ENCODE measurements around the gene SNRK.

SNRK gene

DNA sequence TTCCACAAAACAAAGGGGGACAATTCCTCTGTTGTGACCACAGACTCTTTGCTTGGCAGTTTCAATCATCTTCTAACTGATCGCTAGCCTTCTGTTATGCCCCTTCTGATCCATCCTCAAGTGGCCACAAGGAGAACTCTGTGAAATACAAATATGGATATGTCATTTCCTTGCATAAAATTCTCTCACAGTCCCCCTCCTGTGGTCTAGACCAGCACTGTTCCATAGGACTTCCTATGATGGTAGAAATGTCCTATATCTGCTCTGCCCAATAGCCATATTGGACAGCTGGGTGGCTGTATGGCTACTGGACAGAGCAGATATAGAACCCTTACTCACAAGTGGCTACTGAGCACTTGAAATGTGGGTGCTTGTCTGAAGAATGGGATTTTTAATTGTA is 25.9 kb upstream of the SNRK start:
- no peak overlapping the region for H4K8ac ChIP-seq (ENCODE audit: low read length)
- no peaks in the 10 kb centered on the region for H3K79me1 ChIP-seq (replicated peaks; ENCODE audit: low read length, poor library complexity, severe bottlenecking)
- H3K36me3 ChIP-seq (ENCODE audit: control insufficient read depth in 1 of 2, insufficient read depth in 2 of 2, low read depth in 1 of 2, low read length in 2 of 2): no peaks in the 10 kb centered on the region
- WGBS: 100% methylated on average over 1 of the region's 1 CpG
- no peak overlapping the region for H3K9ac ChIP-seq (ENCODE audit: low read length)
- no peak overlapping the region for H3K23ac ChIP-seq (ENCODE audit: low read length in 2 of 2)
- H3K9me3 ChIP-seq (ENCODE audit: control insufficient read depth, low read length): no peaks in the 10 kb centered on the region
- H3K4me2 ChIP-seq (ENCODE audit: low read length, poor library complexity, severe bottlenecking): no peak overlapping the region
- no peak overlapping the region for H4K91ac ChIP-seq (ENCODE audit: low read length)
- no peaks in the 10 kb centered on the region for H3K4me1 ChIP-seq (ENCODE audit: control insufficient read depth, insufficient read depth, low read depth, low read length)
- H2BK120ac ChIP-seq (ENCODE audit: low read depth, low read length): no peak overlapping the region
- H3K18ac ChIP-seq (ENCODE audit: low read depth in 1 of 2, low read length in 2 of 2): no peak overlapping the region
- H2BK12ac ChIP-seq (ENCODE audit: low read length in 2 of 2): no peak overlapping the region
- no peak overlapping the region for H2AK5ac ChIP-seq (ENCODE audit: low read length, severe bottlenecking)
- H2AFZ ChIP-seq (ENCODE audit: low read depth, low read length): no peak overlapping the region
- peak; percentile 1 for DNase-seq
- no peak overlapping the region for H3K14ac ChIP-seq (ENCODE audit: low read length in 2 of 2)
- H2BK5ac ChIP-seq (ENCODE audit: low read depth, low read length, poor library complexity, severe bottlenecking): no peak overlapping the region
- H3K27ac ChIP-seq (ENCODE audit: low read length, poor library complexity, severe bottlenecking): no peak overlapping the region
- H3K27me3 ChIP-seq (ENCODE audit: control insufficient read depth in 1 of 2, insufficient read depth in 1 of 2, low read length in 2 of 2): peaks cover 25 to 43% of the 10 kb centered on the region in 2 experiments
- no peak overlapping the region for H3K4me3 ChIP-seq (ENCODE audit: insufficient read depth in 1 of 2, low read depth in 1 of 2, low read length in 2 of 2)
- H3K4ac ChIP-seq (ENCODE audit: low read depth in 1 of 2, low read length in 2 of 2): no peak overlapping the region
- H2BK15ac ChIP-seq (ENCODE audit: low read depth, poor library complexity, severe bottlenecking): no peak overlapping the region

DNA sequence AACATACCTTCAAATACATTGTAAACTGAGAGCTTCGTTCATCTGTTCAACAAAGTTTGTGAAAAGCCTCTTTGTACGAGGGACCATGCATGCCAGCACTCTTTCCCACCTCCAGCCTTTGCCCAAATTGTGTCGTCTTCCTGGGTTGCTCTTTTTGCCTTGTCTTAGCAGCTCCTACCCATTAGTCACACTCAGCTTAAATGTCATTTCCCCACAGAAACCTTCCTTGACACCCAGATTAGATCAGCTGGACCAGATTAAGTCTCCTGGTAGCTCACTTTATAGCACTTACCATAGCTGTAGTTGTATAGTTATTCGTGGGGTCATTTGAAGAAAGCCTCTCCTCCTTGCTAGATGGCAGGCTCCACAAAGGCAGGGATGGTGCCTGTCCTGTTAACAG is 24.1 kb upstream of the SNRK start:
- Histone ChIP-seq H4K91ac (ENCODE audit: low read length) (no peak overlapping the region), H2BK15ac (ENCODE audit: low read depth, poor library complexity, severe bottlenecking) (no peak overlapping the region), H2AK5ac (ENCODE audit: low read length, severe bottlenecking) (no peak overlapping the region), H3K9ac (ENCODE audit: low read length) (no peak overlapping the region), H3K4me1 (ENCODE audit: control insufficient read depth, insufficient read depth, low read depth, low read length) (no peaks in the 10 kb centered on the region), H2BK5ac (ENCODE audit: low read depth, low read length, poor library complexity, severe bottlenecking) (no peak overlapping the region), H3K4ac (ENCODE audit: low read depth in 1 of 2, low read length in 2 of 2) (no peak overlapping the region), H2BK120ac (ENCODE audit: low read depth, low read length) (no peak overlapping the region), H3K23ac (ENCODE audit: low read length in 2 of 2) (no peak overlapping the region), H2AFZ (ENCODE audit: low read depth, low read length) (no peak overlapping the region), H3K27ac (ENCODE audit: low read length, poor library complexity, severe bottlenecking) (no peak overlapping the region), H3K36me3 (ENCODE audit: control insufficient read depth in 1 of 2, insufficient read depth in 2 of 2, low read depth in 1 of 2, low read length in 2 of 2) (no peaks in the 10 kb centered on the region), H3K4me2 (ENCODE audit: low read length, poor library complexity, severe bottlenecking) (no peak overlapping the region), H3K27me3 (ENCODE audit: control insufficient read depth in 1 of 2, insufficient read depth in 1 of 2, low read length in 2 of 2) (peaks cover 17 to 31% of the 10 kb centered on the region in 2 experiments), H3K79me1 (replicated peaks; ENCODE audit: low read length, poor library complexity, severe bottlenecking) (no peaks in the 10 kb centered on the region), H3K18ac (ENCODE audit: low read depth in 1 of 2, low read length in 2 of 2) (no peak overlapping the region), H4K8ac (ENCODE audit: low read length) (no peak overlapping the region), H3K14ac (ENCODE audit: low read length in 2 of 2) (no peak overlapping the region), H2BK12ac (ENCODE audit: low read length in 2 of 2) (no peak overlapping the region), H3K4me3 (ENCODE audit: insufficient read depth in 1 of 2, low read depth in 1 of 2, low read length in 2 of 2) (no peak overlapping the region), H3K9me3 (ENCODE audit: control insufficient read depth, low read length) (no peaks in the 10 kb centered on the region)
- no peak for DNase-seq
- WGBS: 76% methylated on average over 3 of the region's 4 CpGs

DNA sequence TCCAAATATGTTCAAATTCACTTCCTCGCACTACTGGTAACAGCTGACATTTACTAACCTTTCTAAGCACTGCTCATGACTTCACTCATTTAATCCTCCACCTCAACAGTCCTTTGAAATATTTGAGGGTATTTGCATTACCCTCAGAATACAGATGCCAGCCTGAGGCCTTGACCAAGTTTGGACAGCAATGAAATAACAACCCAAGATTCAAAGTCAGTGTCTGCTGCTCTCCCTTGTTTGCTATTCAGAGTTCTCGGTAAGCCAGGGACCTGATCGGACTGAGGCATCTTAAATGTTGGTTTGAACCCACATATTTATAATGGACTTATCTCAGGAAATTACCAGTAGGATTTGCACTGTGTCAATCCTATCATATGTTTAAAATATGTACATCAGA is 19.9 kb upstream of the SNRK start:
- no peak overlapping the region for H3K23ac ChIP-seq (ENCODE audit: low read length in 2 of 2)
- H2BK5ac ChIP-seq (ENCODE audit: low read depth, low read length, poor library complexity, severe bottlenecking): no peak overlapping the region
- H3K79me1 ChIP-seq (replicated peaks; ENCODE audit: low read length, poor library complexity, severe bottlenecking): no peaks in the 10 kb centered on the region
- DNase-seq: no peak
- no peaks in the 10 kb centered on the region for H3K9me3 ChIP-seq (ENCODE audit: control insufficient read depth, low read length)
- no peak overlapping the region for H3K4ac ChIP-seq (ENCODE audit: low read depth in 1 of 2, low read length in 2 of 2)
- 3% methylated on average over 1 of the region's 3 CpGs for WGBS
- no peak overlapping the region for H3K18ac ChIP-seq (ENCODE audit: low read depth in 1 of 2, low read length in 2 of 2)
- H3K4me1 ChIP-seq (ENCODE audit: control insufficient read depth, insufficient read depth, low read depth, low read length): no peaks in the 10 kb centered on the region
- no peak overlapping the region for H2AK5ac ChIP-seq (ENCODE audit: low read length, severe bottlenecking)
- peaks cover 8 to 15% of the 10 kb centered on the region in 2 experiments for H3K27me3 ChIP-seq (ENCODE audit: control insufficient read depth in 1 of 2, insufficient read depth in 1 of 2, low read length in 2 of 2)
- H4K91ac ChIP-seq (ENCODE audit: low read length): no peak overlapping the region
- H4K8ac ChIP-seq (ENCODE audit: low read length): no peak overlapping the region
- no peak overlapping the region for H2BK15ac ChIP-seq (ENCODE audit: low read depth, poor library complexity, severe bottlenecking)
- H3K27ac ChIP-seq (ENCODE audit: low read length, poor library complexity, severe bottlenecking): no peak overlapping the region
- H2BK120ac ChIP-seq (ENCODE audit: low read depth, low read length): no peak overlapping the region
- no peak overlapping the region for H3K4me2 ChIP-seq (ENCODE audit: low read length, poor library complexity, severe bottlenecking)
- no peak overlapping the region for H3K4me3 ChIP-seq (ENCODE audit: insufficient read depth in 1 of 2, low read depth in 1 of 2, low read length in 2 of 2)
- no peak overlapping the region for H2AFZ ChIP-seq (ENCODE audit: low read depth, low read length)
- no peak overlapping the region for H2BK12ac ChIP-seq (ENCODE audit: low read length in 2 of 2)
- no peak overlapping the region for H3K14ac ChIP-seq (ENCODE audit: low read length in 2 of 2)
- H3K36me3 ChIP-seq (ENCODE audit: control insufficient read depth in 1 of 2, insufficient read depth in 2 of 2, low read depth in 1 of 2, low read length in 2 of 2): no peaks in the 10 kb centered on the region
- no peak overlapping the region for H3K9ac ChIP-seq (ENCODE audit: low read length)

DNA sequence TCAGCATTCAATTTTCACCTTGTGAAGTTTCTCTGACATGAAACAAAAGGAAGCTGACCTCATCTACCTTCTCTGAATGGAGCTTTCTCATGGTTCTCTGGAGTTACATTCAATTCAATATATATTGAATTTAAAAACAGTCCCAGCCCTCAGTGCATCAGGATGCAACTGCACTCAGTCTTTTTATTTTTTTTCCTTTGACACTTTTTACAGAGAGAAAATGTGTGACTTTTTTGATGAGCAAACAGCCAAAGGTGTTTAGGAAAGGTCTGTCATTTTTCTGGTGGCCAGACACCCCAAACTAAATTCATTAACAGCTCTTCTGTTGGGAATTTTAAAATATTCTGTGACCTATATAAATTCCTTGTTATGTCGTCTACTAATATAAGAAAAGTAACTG is 19.3 kb upstream of the SNRK start:
- no peak overlapping the region for H3K4me2 ChIP-seq (ENCODE audit: low read length, poor library complexity, severe bottlenecking)
- H2BK12ac ChIP-seq (ENCODE audit: low read length in 2 of 2): no peak overlapping the region
- no peak overlapping the region for H3K4me3 ChIP-seq (ENCODE audit: insufficient read depth in 1 of 2, low read depth in 1 of 2, low read length in 2 of 2)
- H3K4me1 ChIP-seq (ENCODE audit: control insufficient read depth, insufficient read depth, low read depth, low read length): no peaks in the 10 kb centered on the region
- H3K14ac ChIP-seq (ENCODE audit: low read length in 2 of 2): no peak overlapping the region
- H2BK15ac ChIP-seq (ENCODE audit: low read depth, poor library complexity, severe bottlenecking): no peak overlapping the region
- no peaks in the 10 kb centered on the region for H3K36me3 ChIP-seq (ENCODE audit: control insufficient read depth in 1 of 2, insufficient read depth in 2 of 2, low read depth in 1 of 2, low read length in 2 of 2)
- H3K4ac ChIP-seq (ENCODE audit: low read depth in 1 of 2, low read length in 2 of 2): no peak overlapping the region
- H2AK5ac ChIP-seq (ENCODE audit: low read length, severe bottlenecking): no peak overlapping the region
- no peak overlapping the region for H3K18ac ChIP-seq (ENCODE audit: low read depth in 1 of 2, low read length in 2 of 2)
- H3K23ac ChIP-seq (ENCODE audit: low read length in 2 of 2): no peak overlapping the region
- H2BK120ac ChIP-seq (ENCODE audit: low read depth, low read length): no peak overlapping the region
- WGBS: no CpG with 5 or more reads among the region's 1 CpG
- H2BK5ac ChIP-seq (ENCODE audit: low read depth, low read length, poor library complexity, severe bottlenecking): no peak overlapping the region
- H3K9me3 ChIP-seq (ENCODE audit: control insufficient read depth, low read length): no peaks in the 10 kb centered on the region
- H2AFZ ChIP-seq (ENCODE audit: low read depth, low read length): no peak overlapping the region
- H3K79me1 ChIP-seq (replicated peaks; ENCODE audit: low read length, poor library complexity, severe bottlenecking): no peaks in the 10 kb centered on the region
- no peak overlapping the region for H4K8ac ChIP-seq (ENCODE audit: low read length)
- DNase-seq: no peak
- H3K27ac ChIP-seq (ENCODE audit: low read length, poor library complexity, severe bottlenecking): no peak overlapping the region
- peaks cover 8 to 9% of the 10 kb centered on the region in 2 experiments for H3K27me3 ChIP-seq (ENCODE audit: control insufficient read depth in 1 of 2, insufficient read depth in 1 of 2, low read length in 2 of 2)
- no peak overlapping the region for H4K91ac ChIP-seq (ENCODE audit: low read length)
- H3K9ac ChIP-seq (ENCODE audit: low read length): no peak overlapping the region

All from mesenchymal stem cell (in vitro differentiated cells and primary cell).